Spinal cord (tissue), 10 donors: ENCODE results near the gene UBE2E2. TPM values are rescaled to one million over a fixed set of nuclear protein-coding genes. Genes with fewer than 3 reads are reported as not detected.

Experiments
- DNase-seq, 6 donors: peaks; one replicate each; pipeline versions ENCODE4 v3.0.0 to v3.0.0-alpha.2; 2013 to 2015; ENCODE audit warnings: low spot score in 6 of 6, low read depth in 4 of 6
- H3K27ac ChIP-seq: one replicate; pipeline ENCODE4 v1.5.1; 2013; ENCODE audit warnings: low read depth, low read length, control low read depth
- H3K27me3 ChIP-seq: one replicate; pipeline ENCODE4 v1.6.1; 2013; ENCODE audit warnings: low read length; ENCODE audit not compliant: control insufficient read depth, insufficient read depth
- H3K36me3 ChIP-seq: one replicate; pipeline ENCODE4 v1.6.1; 2013; ENCODE audit warnings: low read length; ENCODE audit not compliant: control insufficient read depth, insufficient read depth
- H3K4me1 ChIP-seq: one replicate; pipeline ENCODE4 v1.6.1; 2013; ENCODE audit warnings: low read length; ENCODE audit not compliant: control insufficient read depth, insufficient read depth
- H3K4me3 ChIP-seq: one replicate; pipeline ENCODE4 v1.5.1; 2013; ENCODE audit warnings: low read depth, low read length, control low read depth
- H3K9me3 ChIP-seq: one replicate; pipeline ENCODE4 v1.6.1; 2013; ENCODE audit warnings: low read length; ENCODE audit not compliant: control insufficient read depth, insufficient read depth
- WGBS: methylation state at CpG from one replicate; pipeline ENCODE4 v1.1.5; 2013; ENCODE audit warnings: missing lambda C conversion rate; ENCODE audit not compliant: insufficient coverage; 5-methylcytosine and 5-hydroxymethylcytosine counted together
- polyA plus RNA-seq, 2 donors: library from polyadenylated mRNA; unstranded; fragments of 120-200 nt; gene quantifications; one replicate each; pipeline ENCODE4 v1.2.1, GENCODE V29; 2013; ENCODE audit not compliant: insufficient read length in 2 of 2
- total RNA-seq, 2 donors: library from RNA; depleted of rRNA in 1 of 2; stranded (reverse); fragments of 120-200 nt in 1 of 2; fragments of >200 nt in 1 of 2; gene quantifications; one replicate each; pipeline versions ENCODE4 v1.2.3 to v1.2.4, GENCODE V29; 2013 to 2014
- donor health status: healthy.

Gene UBE2E2
- total and polyA plus RNA-seq, 4 donors, result 38.8 to 144 (median 82.6) TPM

GRCh38 chr3:23206366-23206765 is 3.2 kb downstream of the UBE2E2 start:
- Histone ChIP-seq H3K27me3 (no peaks in the 10 kb centered on the region), H3K27ac (no peak overlapping the region), H3K4me3 (no peak overlapping the region), H3K9me3 (no peaks in the 10 kb centered on the region), H3K4me1 (peaks cover 8% of the 10 kb centered on the region), H3K36me3 (no peaks in the 10 kb centered on the region)
- WGBS, result 85% methylated on average over 2 of the region's 3 CpGs
- no peak for DNase-seq

- DNase-seq, result no peak
- Histone ChIP-seq H3K4me3 (no peak overlapping the region), H3K4me1 (no peaks in the 10 kb centered on the region), H3K27ac (no peak overlapping the region), H3K36me3 (no peaks in the 10 kb centered on the region), H3K27me3 (no peaks in the 10 kb centered on the region), H3K9me3 (no peaks in the 10 kb centered on the region)
- no CpG with 5 or more reads among the region's 1 CpG for WGBS
Measured at GRCh38 chr3:23209103-23209502, 6.0 kb downstream of the UBE2E2 start.

DNA sequence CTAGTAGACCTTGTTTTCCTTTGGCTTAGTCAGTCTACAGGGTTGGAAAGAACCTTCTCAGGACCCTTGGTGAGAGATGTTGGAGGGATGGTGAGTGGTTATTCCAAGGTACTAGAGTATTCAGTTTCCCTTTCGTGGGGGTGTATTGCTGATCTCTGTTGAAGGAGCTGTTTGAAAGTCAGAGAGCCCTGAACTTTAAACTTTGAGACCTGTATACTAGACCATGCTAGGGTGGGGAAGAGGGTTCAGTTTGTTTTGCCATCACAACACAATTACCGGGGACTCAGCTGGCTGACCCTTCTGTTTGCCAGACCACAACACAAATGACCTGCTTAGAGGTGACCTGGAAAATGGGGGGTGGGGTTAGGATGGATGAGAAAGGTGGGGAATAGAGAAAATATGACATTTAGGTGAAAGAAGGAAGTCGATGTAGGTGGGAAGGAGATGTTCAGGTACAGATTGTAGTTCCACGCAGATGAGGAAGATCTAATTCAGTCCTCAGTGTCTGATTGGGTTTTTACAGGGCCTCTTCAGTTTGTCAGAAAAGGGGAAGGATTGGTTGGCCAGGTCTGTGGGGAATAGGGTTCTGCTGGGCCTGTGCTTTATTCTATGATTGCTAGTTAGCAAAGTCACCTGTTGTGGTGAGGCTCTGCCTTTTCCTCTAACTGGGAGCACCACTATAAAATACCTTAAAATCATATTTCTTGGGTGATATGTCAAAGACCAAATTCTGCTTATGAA is 6.8 kb downstream of the UBE2E2 start:
- no peaks in the 10 kb centered on the region for H3K9me3 ChIP-seq
- WGBS, result 92% methylated on average over 3 of the region's 4 CpGs
- no peaks in the 10 kb centered on the region for H3K36me3 ChIP-seq
- no peaks in the 10 kb centered on the region for H3K27me3 ChIP-seq
- H3K4me1 ChIP-seq, result no peaks in the 10 kb centered on the region
- no peak overlapping the region for H3K4me3 ChIP-seq
- DNase-seq, result no peak
- H3K27ac ChIP-seq, result no peak overlapping the region

DNA sequence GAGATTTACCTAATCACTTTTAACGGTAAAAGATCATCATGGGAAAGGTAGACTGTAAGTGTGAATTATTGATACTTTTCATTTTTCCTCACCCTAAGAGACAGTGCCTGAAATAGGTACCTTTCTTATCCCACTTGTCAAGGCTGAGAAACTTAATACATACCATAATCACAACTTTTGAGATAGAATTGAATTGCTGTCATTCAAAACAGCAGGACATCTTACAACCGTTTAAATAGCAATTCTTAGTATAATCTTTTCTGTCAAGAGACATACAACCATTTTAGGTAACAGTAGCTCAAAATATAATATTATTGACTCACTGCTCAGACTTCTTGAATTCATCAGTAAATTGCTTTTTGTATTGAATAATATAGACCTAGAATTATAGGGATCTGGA is 10.7 kb downstream of the UBE2E2 start:
- Histone ChIP-seq H3K27ac (no peak overlapping the region), H3K27me3 (no peaks in the 10 kb centered on the region), H3K9me3 (no peaks in the 10 kb centered on the region), H3K4me1 (no peaks in the 10 kb centered on the region), H3K36me3 (no peaks in the 10 kb centered on the region), H3K4me3 (no peak overlapping the region)
- no peak for DNase-seq
- WGBS, result no CpG with 5 or more reads among the region's 2 CpGs

GRCh38 chr3:23217872-23218554 is 14.9 kb downstream of the UBE2E2 start:
- WGBS, result no CpG with 5 or more reads among the region's 5 CpGs

GRCh38 chr3:23219117-23219516 is 16.0 kb downstream of the UBE2E2 start:
- H3K36me3 ChIP-seq, result no peaks in the 10 kb centered on the region
- H3K27ac ChIP-seq, result no peak overlapping the region
- WGBS, result 62% methylated on average over 2 of the region's 2 CpGs
- H3K4me1 ChIP-seq, result no peaks in the 10 kb centered on the region
- H3K27me3 ChIP-seq, result no peaks in the 10 kb centered on the region
- no peak for DNase-seq
- no peaks in the 10 kb centered on the region for H3K9me3 ChIP-seq
- H3K4me3 ChIP-seq, result no peak overlapping the region

More at GRCh38 chr3:23217872-23218554, 14.9 kb downstream of the UBE2E2 start:
- Histone ChIP-seq H3K4me3 (no peak overlapping the region), H3K9me3 (no peaks in the 10 kb centered on the region), H3K27me3 (no peaks in the 10 kb centered on the region), H3K36me3 (no peaks in the 10 kb centered on the region), H3K27ac (no peak overlapping the region), H3K4me1 (no peaks in the 10 kb centered on the region)
- no peak for DNase-seq

DNA sequence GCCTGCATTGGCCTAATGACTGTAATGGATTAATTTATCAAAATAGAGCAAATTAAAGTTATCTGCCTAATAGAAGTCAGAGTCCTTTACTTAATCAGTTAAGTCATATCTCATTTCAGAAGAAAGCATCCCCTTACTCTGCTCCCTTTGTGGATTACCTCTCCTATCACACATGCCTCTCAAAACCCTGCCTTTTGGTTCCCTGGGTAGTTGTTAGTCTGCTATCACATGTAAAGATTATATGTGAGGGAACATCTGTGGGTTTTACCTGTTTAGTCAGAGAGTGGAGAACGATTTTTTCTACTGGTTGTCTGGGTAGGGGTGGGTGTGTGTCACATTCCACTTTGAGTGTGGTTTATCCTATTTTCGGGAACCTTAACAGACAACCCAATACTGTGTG is 16.4 kb downstream of the UBE2E2 start:
- peaks cover 2% of the 10 kb centered on the region for H3K9me3 ChIP-seq
- no peak overlapping the region for H3K4me3 ChIP-seq
- H3K27me3 ChIP-seq, result no peaks in the 10 kb centered on the region
- DNase-seq, result no peak
- H3K4me1 ChIP-seq, result no peaks in the 10 kb centered on the region
- H3K36me3 ChIP-seq, result no peaks in the 10 kb centered on the region
- WGBS, result no CpG with 5 or more reads among the region's 2 CpGs
- no peak overlapping the region for H3K27ac ChIP-seq

DNA sequence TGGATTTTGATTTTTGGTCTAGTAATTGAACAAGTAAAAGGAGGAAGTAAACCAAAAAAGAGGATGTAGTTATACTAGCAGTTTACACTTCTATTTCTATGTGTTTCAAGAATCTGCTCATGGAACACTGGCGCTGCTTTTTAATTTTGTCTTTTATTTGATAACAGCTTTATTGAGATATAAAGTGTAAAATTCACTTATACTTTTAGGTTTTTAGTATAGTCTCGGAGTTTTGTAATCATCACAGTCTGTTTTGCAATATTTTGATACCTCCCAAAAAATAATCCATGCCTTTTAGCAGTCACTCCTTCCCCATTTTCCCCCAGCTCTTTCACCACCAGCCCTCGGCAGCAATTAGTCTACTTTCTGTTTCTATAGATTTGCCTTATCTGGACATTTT is 18.0 kb downstream of the UBE2E2 start:
- H3K36me3 ChIP-seq, result no peaks in the 10 kb centered on the region
- WGBS, result no CpG with 5 or more reads among the region's 3 CpGs
- no peak overlapping the region for H3K27ac ChIP-seq
- H3K9me3 ChIP-seq, result peaks cover 5% of the 10 kb centered on the region
- no peak for DNase-seq
- H3K27me3 ChIP-seq, result no peaks in the 10 kb centered on the region
- H3K4me1 ChIP-seq, result no peaks in the 10 kb centered on the region
- no peak overlapping the region for H3K4me3 ChIP-seq

- no peaks in the 10 kb centered on the region for H3K4me1 ChIP-seq
- H3K9me3 ChIP-seq, result no peaks in the 10 kb centered on the region
- DNase-seq, result no peak
- no peaks in the 10 kb centered on the region for H3K36me3 ChIP-seq
- H3K27ac ChIP-seq, result no peak overlapping the region
- H3K4me3 ChIP-seq, result no peak overlapping the region
- H3K27me3 ChIP-seq, result no peaks in the 10 kb centered on the region
- WGBS, result no CpG with 5 or more reads among the region's 3 CpGs
Measured at GRCh38 chr3:23232016-23232415, 28.9 kb downstream of the UBE2E2 start.

GRCh38 chr3:23232854-23233253 is 29.7 kb downstream of the UBE2E2 start:
- DNase-seq, result no peak
- Histone ChIP-seq H3K4me3 (no peak overlapping the region), H3K36me3 (no peaks in the 10 kb centered on the region), H3K4me1 (no peaks in the 10 kb centered on the region), H3K9me3 (no peaks in the 10 kb centered on the region), H3K27me3 (no peaks in the 10 kb centered on the region), H3K27ac (no peak overlapping the region)
- 95% methylated on average over 1 of the region's 1 CpG for WGBS
